Measurements from ENCODE around the gene SMAD6.

- TF ChIP-seq CTCF (IDR thresholded peaks at IDR 0.05; ENCODE audit: low read length) = no peak
- TF ChIP-seq EZH2phosphoT487 (IDR thresholded peaks at IDR 0.05; ENCODE audit: low read length) = no peak
- TF ChIP-seq EZH2 (optimal IDR thresholded peaks at IDR 0.05; ENCODE audit: low read depth, low read length) = no peak
Measured at GRCh38 chr15:66725464-66725785, 23.4 kb downstream of the SMAD6 start.

Data from MM.1S (cell line).